AG04450 (cell line): Measurements from ENCODE around the gene CCDC136. TPM values are rescaled to one million over a fixed set of nuclear protein-coding genes. Genes with fewer than 3 reads are reported as not detected.

Source experiments
- CTCF ChIA-PET: fragments of 300-600, 350-600 bp; formaldehyde crosslinking; extraction: SDS; loops from one replicate; lab custom pipeline; 2022; ENCODE audit warnings: antibody characterized with exemption, inconsistent platforms; lab: Charles Lee
- POLR2A ChIA-PET: fragments of 350-600 bp; formaldehyde crosslinking; extraction: SDS; loops from one replicate; lab custom pipeline; 2021; ENCODE audit warnings: antibody characterized with exemption, inconsistent platforms; lab: Yijun Ruan, JAX
- DNase-seq: peaks from one replicate; pipeline ENCODE4 v3.0.0-alpha.2; 2011; ENCODE audit warnings: low read depth, low spot score
- H3K27ac ChIP-seq: one replicate; pipeline ENCODE4 v1.5.1; 2012; ENCODE audit warnings: low read depth, low read length, control low read depth
- H3K27me3 ChIP-seq: one replicate; pipeline ENCODE4 v1.6.0; 2012; ENCODE audit warnings: low read length; ENCODE audit not compliant: control insufficient read depth, insufficient read depth
- H3K4me3 ChIP-seq: 2 replicates; pipeline ENCODE4 v1.5.1; 2011; ENCODE audit warnings: mild to moderate bottlenecking, low read depth, low read length, control low read depth
- H3K9me3 ChIP-seq: 2 replicates; pipeline ENCODE4 v1.5.1; 2012; ENCODE audit warnings: low read length; ENCODE audit not compliant: control insufficient read depth, insufficient read depth
- polyA plus RNA-seq: library from polyadenylated mRNA; depleted of rRNA; stranded (reverse); fragments of >200 nt; gene quantifications from 2 replicates; pipeline ENCODE4 v1.2.3, GENCODE V29; 2011
- TF ChIP-seq, protein P1 (sequence below): IDR thresholded peaks from 2 replicates; pipeline ENCODE4 v1.5.1; 2011; ENCODE audit warnings: low read depth, low read length, control low read depth, inconsistent platforms

Gene CCDC136
- polyA plus RNA-seq, 1 experiment = 19.7 TPM

DNA sequence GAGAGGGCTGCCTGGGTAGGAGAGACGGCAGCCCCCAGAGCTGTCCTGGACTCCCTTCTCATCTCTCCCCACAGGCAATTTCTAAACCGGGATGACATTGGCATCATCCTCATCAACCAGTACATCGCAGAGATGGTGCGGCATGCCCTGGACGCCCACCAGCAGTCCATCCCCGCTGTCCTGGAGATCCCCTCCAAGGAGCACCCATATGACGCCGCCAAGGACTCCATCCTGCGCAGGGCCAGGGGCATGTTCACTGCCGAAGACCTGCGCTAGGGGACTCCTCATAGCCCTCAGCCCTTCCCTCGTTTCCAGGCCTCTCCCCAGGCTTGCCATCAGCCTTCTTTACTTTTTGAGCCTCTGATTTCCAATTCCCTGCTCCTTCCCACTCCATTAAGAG is 73.5 kb downstream of the CCDC136 start:
- Histone ChIP-seq H3K9me3 (no peaks in the 10 kb centered on the region), H3K27ac (no peak overlapping the region), H3K27me3 (peaks cover 3% of the 10 kb centered on the region), H3K4me3 (no peak overlapping the region)
- POLR2A ChIA-PET = no interaction called here
- CTCF ChIA-PET = no interaction called here
- DNase-seq = no peak
- TF ChIP-seq, protein P1, sequence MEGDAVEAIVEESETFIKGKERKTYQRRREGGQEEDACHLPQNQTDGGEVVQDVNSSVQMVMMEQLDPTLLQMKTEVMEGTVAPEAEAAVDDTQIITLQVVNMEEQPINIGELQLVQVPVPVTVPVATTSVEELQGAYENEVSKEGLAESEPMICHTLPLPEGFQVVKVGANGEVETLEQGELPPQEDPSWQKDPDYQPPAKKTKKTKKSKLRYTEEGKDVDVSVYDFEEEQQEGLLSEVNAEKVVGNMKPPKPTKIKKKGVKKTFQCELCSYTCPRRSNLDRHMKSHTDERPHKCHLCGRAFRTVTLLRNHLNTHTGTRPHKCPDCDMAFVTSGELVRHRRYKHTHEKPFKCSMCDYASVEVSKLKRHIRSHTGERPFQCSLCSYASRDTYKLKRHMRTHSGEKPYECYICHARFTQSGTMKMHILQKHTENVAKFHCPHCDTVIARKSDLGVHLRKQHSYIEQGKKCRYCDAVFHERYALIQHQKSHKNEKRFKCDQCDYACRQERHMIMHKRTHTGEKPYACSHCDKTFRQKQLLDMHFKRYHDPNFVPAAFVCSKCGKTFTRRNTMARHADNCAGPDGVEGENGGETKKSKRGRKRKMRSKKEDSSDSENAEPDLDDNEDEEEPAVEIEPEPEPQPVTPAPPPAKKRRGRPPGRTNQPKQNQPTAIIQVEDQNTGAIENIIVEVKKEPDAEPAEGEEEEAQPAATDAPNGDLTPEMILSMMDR = no peak

DNA sequence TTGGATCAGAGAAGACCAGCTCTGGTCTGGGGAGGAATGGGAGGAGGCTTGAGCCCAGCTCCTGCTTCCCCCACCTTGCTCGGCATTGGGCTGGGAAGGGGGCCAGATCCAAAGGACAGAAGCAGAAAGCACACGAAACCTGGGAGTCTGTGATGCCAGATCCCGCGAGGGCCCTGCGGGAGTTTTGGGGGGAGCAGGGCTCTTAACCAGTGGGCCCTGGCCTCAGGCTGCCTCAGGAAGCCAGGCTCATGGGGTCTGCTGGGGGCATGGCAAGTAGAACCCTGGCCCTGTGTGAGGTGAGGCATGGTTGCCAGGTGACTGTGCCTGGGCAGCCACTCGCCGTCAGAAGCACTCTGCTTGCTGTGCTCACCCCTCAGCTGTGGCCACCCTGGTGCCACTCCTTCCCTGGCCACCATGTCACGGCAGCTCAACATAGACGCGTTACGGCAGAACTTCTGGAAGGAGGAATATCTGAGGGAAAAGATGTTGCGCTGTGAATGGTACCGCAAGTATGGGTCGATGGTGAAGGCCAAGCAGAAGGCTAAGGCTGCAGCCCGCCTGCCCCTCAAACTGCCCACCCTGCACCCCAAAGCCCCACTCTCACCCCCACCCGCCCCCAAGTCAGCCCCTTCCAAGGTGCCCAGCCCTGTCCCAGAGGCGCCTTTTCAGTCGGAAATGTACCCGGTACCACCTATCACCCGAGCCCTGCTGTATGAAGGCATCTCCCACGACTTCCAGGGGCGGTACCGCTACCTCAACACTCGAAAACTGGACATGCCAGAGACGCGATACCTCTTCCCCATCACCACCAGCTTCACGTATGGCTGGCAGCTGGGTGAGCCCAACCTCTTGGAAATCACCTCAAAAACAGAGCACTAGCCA is 74.5 kb downstream of the CCDC136 start:
- TF ChIP-seq, protein P1 = no peak
- CTCF ChIA-PET = no interaction called here

DNA sequence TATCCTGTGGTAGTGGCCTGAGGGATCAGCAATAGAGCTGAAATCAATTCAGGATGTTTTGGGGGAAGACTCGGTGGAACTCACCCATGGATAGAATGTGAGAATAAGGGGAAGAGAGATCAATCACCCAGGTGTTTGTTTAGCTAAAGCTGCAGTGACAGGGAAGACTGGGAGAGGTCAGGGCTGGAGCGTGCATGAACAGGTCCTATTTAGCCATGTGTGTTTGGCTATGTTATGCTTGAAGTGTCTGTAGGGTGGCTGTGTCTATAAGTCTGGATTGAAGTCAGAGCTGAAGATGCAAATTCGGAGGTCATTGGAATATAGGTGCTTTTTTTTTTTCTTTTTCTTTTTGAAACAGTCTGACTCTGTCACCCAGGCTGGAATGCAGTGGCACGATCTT is 75.5 kb downstream of the CCDC136 start:
- no peak overlapping the region for H3K27ac ChIP-seq
- ChIA-PET POLR2A (interaction anchor here (0.7 kb wide), 1 partner anchor 28 kb away, joined by 3 read pairs; no protein-coding TSS in a partner anchor), CTCF (interaction anchor here (0.5 kb wide), 1 partner anchor 201 kb away, joined by 4 read pairs; no protein-coding TSS in a partner anchor)
- TF ChIP-seq, protein P1 = no peak
- no peaks in the 10 kb centered on the region for H3K9me3 ChIP-seq
- DNase-seq = no peak
- H3K27me3 ChIP-seq = peaks cover 17% of the 10 kb centered on the region
- no peak overlapping the region for H3K4me3 ChIP-seq

More for the DNA sequence above, 74.5 kb downstream of the CCDC136 start:
- no peaks in the 10 kb centered on the region for H3K9me3 ChIP-seq
- no peak for DNase-seq
- no peak overlapping the region for H3K4me3 ChIP-seq
- peaks cover 12% of the 10 kb centered on the region for H3K27me3 ChIP-seq
- no peak overlapping the region for H3K27ac ChIP-seq
- POLR2A ChIA-PET = no interaction called here

DNA sequence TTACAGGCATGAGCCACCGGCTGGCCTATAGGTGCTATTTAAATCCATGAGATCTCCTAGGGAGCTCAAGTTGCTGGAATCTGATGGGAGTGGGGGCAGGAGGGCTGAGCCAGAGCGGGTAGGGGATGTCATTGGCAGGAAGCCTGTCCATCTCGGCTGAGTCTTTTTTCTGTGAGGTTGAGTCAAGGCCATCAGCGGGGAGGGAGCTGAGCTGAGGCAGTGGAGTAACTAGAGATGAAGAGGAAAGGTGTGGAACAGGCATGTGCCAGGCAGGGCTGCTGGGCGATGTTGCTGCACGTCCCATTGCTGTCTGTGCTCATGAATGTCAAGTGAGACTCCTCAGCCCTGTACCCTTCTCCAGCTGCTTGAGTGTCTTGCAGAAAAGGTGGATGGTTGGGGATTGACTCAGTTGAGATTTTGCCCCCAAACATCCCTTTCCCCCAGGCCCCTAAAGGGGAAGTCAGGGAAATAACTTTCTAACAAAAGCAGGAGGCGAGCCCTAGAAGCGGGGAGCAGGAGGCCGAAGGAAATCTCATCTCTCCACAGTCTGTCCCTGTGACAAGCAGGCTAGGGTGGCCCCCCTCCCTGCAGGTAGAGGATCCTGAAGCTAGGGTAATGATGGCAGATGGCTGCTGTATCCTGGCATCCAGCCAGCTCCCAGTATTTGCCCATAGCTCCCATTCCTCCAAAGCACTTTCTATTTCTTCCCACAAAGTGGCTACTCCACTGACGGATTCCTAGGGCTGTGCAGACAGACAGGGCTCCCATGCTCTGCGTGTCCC is 76.3 kb downstream of the CCDC136 start:
- POLR2A ChIA-PET = interaction anchor here (0.7 kb wide), 1 partner anchor 27 kb away, joined by 3 read pairs; no protein-coding TSS in a partner anchor
- Histone ChIP-seq H3K4me3 (no peak overlapping the region), H3K9me3 (no peaks in the 10 kb centered on the region), H3K27ac (no peak overlapping the region), H3K27me3 (peaks cover 19% of the 10 kb centered on the region)
- no peak for DNase-seq
- TF ChIP-seq, protein P1 = no peak
- CTCF ChIA-PET = interaction anchor here (0.5 kb wide), 1 partner anchor 202 kb away, joined by 4 read pairs; no protein-coding TSS in a partner anchor
